Osteocyte (in vitro differentiated cells): ENCODE data around the gene SFSWAP. TPM values are rescaled to one million over a fixed set of nuclear protein-coding genes. Genes with fewer than 3 reads are reported as not detected.

Experiments
- DNase-seq: peaks from one replicate; pipeline ENCODE4 v3.0.0; 2021; ENCODE audit warnings: mixed read lengths; ENCODE audit not compliant: unreplicated experiment; ENCODE audit errors: extremely low spot score
- H3K27ac Mint-ChIP-seq: one replicate; pipeline ENCODE4 v1.8.0; 2021; ENCODE audit warnings: mild to moderate bottlenecking, mixed read lengths; ENCODE audit not compliant: unreplicated experiment
- H3K27me3 Mint-ChIP-seq: one replicate; pipeline ENCODE4 v1.8.0; 2021; ENCODE audit warnings: mixed read lengths; ENCODE audit not compliant: unreplicated experiment
- H3K36me3 Mint-ChIP-seq: one replicate; pipeline ENCODE4 v1.8.0; 2021; ENCODE audit warnings: mixed read lengths; ENCODE audit not compliant: unreplicated experiment
- H3K4me1 Mint-ChIP-seq: one replicate; pipeline ENCODE4 v1.8.0; 2021; ENCODE audit warnings: mixed read lengths; ENCODE audit not compliant: unreplicated experiment
- H3K4me3 Mint-ChIP-seq: one replicate; pipeline ENCODE4 v1.8.0; 2021; ENCODE audit warnings: mild to moderate bottlenecking, moderate library complexity, mixed read lengths; ENCODE audit not compliant: unreplicated experiment
- H3K9me3 Mint-ChIP-seq: one replicate; pipeline ENCODE4 v1.8.0; 2021; ENCODE audit warnings: mixed read lengths; ENCODE audit not compliant: unreplicated experiment
- CTCF ChIP-seq: fragments of 200-600 bp; sonication (generic); IDR thresholded peaks from 2 replicates; pipeline ENCODE4 v1.5.0; 2021; ENCODE audit warnings: antibody characterized with exemption, mild to moderate bottlenecking, moderate library complexity
- total RNA-seq: library from RNA; stranded (reverse); gene quantifications from 2 replicates; pipeline ENCODE4 v1.2.1, GENCODE V29; 2021

SFSWAP gene
- total RNA-seq, 1 donor from 2014 or later: 48.0 TPM

- H3K4me3 Mint-ChIP-seq: no peak overlapping the region
- no peaks in the 10 kb centered on the region for H3K36me3 Mint-ChIP-seq
- no peak for DNase-seq
- peaks cover 4% of the 10 kb centered on the region for H3K9me3 Mint-ChIP-seq
- TF ChIP-seq CTCF: no peak
- H3K27me3 Mint-ChIP-seq: peaks cover 10% of the 10 kb centered on the region
- no peak overlapping the region for H3K27ac Mint-ChIP-seq
- H3K4me1 Mint-ChIP-seq: no peaks in the 10 kb centered on the region
Observed at GRCh38 chr12:131699434-131699833, 11.5 kb upstream of the SFSWAP start.

- no peaks in the 10 kb centered on the region for H3K36me3 Mint-ChIP-seq
- peaks cover 13% of the 10 kb centered on the region for H3K9me3 Mint-ChIP-seq
Observed at GRCh38 chr12:131700271-131700670, 10.6 kb upstream of the SFSWAP start.

GRCh38 chr12:131701705-131702572, 9.0 kb upstream of the SFSWAP start:
- Mint-ChIP-seq H3K27me3 (peaks cover 14% of the 10 kb centered on the region), H3K9me3 (peaks cover 15% of the 10 kb centered on the region), H3K27ac (no peak overlapping the region), H3K36me3 (no peaks in the 10 kb centered on the region), H3K4me1 (no peaks in the 10 kb centered on the region), H3K4me3 (no peak overlapping the region)
- TF ChIP-seq CTCF: no peak
- DNase-seq: peak; percentile 74

More at GRCh38 chr12:131700271-131700670, 10.6 kb upstream of the SFSWAP start:
- peak; percentile 42 for DNase-seq
- Mint-ChIP-seq H3K4me3 (no peak overlapping the region), H3K27ac (no peak overlapping the region), H3K27me3 (peaks cover 17% of the 10 kb centered on the region), H3K4me1 (no peaks in the 10 kb centered on the region)
- no peak for TF ChIP-seq CTCF

GRCh38 chr12:131702573-131702877, 8.4 kb upstream of the SFSWAP start:
- no peak overlapping the region for H3K4me3 Mint-ChIP-seq

More at GRCh38 chr12:131702573-131702877, 8.4 kb upstream of the SFSWAP start:
- H3K36me3 Mint-ChIP-seq: no peaks in the 10 kb centered on the region
- no peak for DNase-seq
- H3K9me3 Mint-ChIP-seq: peaks cover 15% of the 10 kb centered on the region
- peaks cover 14% of the 10 kb centered on the region for H3K27me3 Mint-ChIP-seq
- H3K27ac Mint-ChIP-seq: no peak overlapping the region
- no peaks in the 10 kb centered on the region for H3K4me1 Mint-ChIP-seq
- TF ChIP-seq CTCF: no peak
